Body of pancreas (tissue), 4 donors: ENCODE data around the gene CREBRF.

Source experiments
- POLR2A ChIP-seq, 3 donors: fragments of 450-650 bp; IDR thresholded peaks; one replicate each; pipeline ENCODE4 v1.6.1; 2016; ENCODE audit warnings: antibody characterized with exemption in 3 of 3, mild to moderate bottlenecking in 2 of 3
- TF ChIP-seq, protein P1 (sequence below), 7 experiments: fragments of 450-650 bp in 4 of 7; fragments of 200-600 bp in 3 of 7; sonication (generic) in 3 of 7; IDR thresholded peaks; one replicate each; pipeline ENCODE4 v1.5.1; 2016 to 2019; ENCODE audit warnings: antibody characterized with exemption in 7 of 7

DNA sequence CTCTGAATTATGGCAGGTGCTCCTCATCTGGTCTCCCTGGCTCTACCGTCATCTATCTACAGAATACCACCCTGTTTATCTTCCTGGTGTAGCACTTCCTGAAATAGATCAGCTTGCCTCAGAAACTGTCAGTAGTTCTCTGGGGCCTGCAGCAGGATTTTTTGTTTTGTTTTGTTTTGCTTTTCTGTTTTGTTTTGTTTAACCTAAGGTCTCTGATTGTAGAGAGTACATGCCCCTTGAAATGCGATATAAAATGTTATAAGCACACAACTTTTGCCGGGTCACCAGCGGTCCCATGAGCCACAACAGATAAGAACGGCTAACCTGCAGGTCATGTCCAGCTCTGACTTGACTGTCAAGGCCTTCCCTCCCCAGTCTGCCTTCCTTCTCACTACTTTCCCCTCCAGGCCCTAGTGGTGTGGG lies 26.6 kb upstream of the CREBRF start:
- TF ChIP-seq, protein P1, sequence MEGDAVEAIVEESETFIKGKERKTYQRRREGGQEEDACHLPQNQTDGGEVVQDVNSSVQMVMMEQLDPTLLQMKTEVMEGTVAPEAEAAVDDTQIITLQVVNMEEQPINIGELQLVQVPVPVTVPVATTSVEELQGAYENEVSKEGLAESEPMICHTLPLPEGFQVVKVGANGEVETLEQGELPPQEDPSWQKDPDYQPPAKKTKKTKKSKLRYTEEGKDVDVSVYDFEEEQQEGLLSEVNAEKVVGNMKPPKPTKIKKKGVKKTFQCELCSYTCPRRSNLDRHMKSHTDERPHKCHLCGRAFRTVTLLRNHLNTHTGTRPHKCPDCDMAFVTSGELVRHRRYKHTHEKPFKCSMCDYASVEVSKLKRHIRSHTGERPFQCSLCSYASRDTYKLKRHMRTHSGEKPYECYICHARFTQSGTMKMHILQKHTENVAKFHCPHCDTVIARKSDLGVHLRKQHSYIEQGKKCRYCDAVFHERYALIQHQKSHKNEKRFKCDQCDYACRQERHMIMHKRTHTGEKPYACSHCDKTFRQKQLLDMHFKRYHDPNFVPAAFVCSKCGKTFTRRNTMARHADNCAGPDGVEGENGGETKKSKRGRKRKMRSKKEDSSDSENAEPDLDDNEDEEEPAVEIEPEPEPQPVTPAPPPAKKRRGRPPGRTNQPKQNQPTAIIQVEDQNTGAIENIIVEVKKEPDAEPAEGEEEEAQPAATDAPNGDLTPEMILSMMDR (IDR thresholded peaks at IDR 0.05), result no peak
- TF ChIP-seq POLR2A (IDR thresholded peaks at IDR 0.05), result no peak
